ENCODE measurements around the gene TPRG1.

The TPRG1 gene

DNA sequence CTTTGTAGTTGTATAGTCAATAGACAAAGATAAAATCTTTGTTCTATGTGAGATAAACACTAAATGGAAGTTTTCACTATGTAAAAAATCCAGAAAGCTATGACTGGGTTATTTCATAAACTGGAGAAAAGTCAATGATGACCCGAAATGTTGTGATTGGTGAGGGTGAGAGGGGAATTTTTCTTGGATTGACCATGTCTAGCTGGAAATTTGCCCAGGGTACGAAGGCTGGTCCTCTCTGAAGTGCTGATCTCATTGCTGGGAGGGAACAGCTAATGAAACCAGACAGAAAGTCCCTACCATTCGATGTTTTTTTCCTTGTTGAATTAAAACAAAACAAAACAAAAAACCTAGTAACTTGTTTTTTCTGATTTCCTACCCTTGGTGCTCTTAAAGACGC is 14.3 kb downstream of the TPRG1 start:
- Histone ChIP-seq H3K27ac (ENCODE audit: poor library complexity, severe bottlenecking) (no peak overlapping the region), H3K27me3 (ENCODE audit: insufficient read depth, poor library complexity, severe bottlenecking) (no peaks in the 10 kb centered on the region), H3K36me3 (ENCODE audit: low read depth) (no peaks in the 10 kb centered on the region), H3K4me1 (ENCODE audit: insufficient read depth, poor library complexity, severe bottlenecking) (no peaks in the 10 kb centered on the region), H3K9me3 (ENCODE audit: severe bottlenecking) (peaks cover 3% of the 10 kb centered on the region), H3K4me3 (ENCODE audit: severe bottlenecking) (no peak overlapping the region)
- no peak for ATAC-seq (ENCODE audit: low read depth)
- TF ChIP-seq CTCF (IDR thresholded peaks at IDR 0.05; ENCODE audit: poor library complexity, severe bottlenecking) = no peak
- no peak for DNase-seq (ENCODE audit: low spot score)

- Histone ChIP-seq H3K36me3 (ENCODE audit: low read depth) (no peaks in the 10 kb centered on the region), H3K27ac (ENCODE audit: poor library complexity, severe bottlenecking) (no peak overlapping the region), H3K27me3 (ENCODE audit: insufficient read depth, poor library complexity, severe bottlenecking) (no peaks in the 10 kb centered on the region), H3K4me1 (ENCODE audit: insufficient read depth, poor library complexity, severe bottlenecking) (no peaks in the 10 kb centered on the region), H3K9me3 (ENCODE audit: severe bottlenecking) (no peaks in the 10 kb centered on the region), H3K4me3 (ENCODE audit: severe bottlenecking) (no peak overlapping the region)
- no peak for DNase-seq (ENCODE audit: low spot score)
- no peak for TF ChIP-seq CTCF (IDR thresholded peaks at IDR 0.05; ENCODE audit: poor library complexity, severe bottlenecking)
- no peak for ATAC-seq (ENCODE audit: low read depth)
Observed at GRCh38 chr3:189188466-189188865, 16.7 kb downstream of the TPRG1 start.

DNA sequence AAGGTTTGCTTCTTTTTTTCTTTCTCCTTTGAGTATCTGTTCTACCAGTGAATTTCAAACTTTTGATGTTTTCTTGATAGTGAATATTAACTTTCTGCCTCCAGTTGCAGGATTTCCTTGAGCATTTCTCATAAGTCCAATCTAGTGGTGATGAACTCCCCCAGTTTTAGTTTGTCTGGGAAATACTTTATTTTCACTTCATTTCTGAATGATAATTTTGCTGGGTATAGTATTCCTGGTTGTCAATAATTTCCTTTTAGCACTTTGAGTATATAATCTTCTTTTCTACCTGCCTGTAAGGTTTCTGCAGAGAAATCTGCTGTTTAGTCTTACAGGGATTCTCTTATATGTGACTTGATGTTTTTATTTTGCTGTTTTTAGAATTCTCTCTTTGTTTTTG is 21.0 kb downstream of the TPRG1 start:
- Histone ChIP-seq H3K36me3 (ENCODE audit: low read depth) (no peaks in the 10 kb centered on the region), H3K27me3 (ENCODE audit: insufficient read depth, poor library complexity, severe bottlenecking) (no peaks in the 10 kb centered on the region), H3K4me1 (ENCODE audit: insufficient read depth, poor library complexity, severe bottlenecking) (no peaks in the 10 kb centered on the region), H3K9me3 (ENCODE audit: severe bottlenecking) (peaks cover 4% of the 10 kb centered on the region), H3K27ac (ENCODE audit: poor library complexity, severe bottlenecking) (no peak overlapping the region), H3K4me3 (ENCODE audit: severe bottlenecking) (no peak overlapping the region)
- ATAC-seq (ENCODE audit: low read depth) = no peak
- TF ChIP-seq CTCF (IDR thresholded peaks at IDR 0.05; ENCODE audit: poor library complexity, severe bottlenecking) = no peak
- DNase-seq (ENCODE audit: low spot score) = no peak

DNA sequence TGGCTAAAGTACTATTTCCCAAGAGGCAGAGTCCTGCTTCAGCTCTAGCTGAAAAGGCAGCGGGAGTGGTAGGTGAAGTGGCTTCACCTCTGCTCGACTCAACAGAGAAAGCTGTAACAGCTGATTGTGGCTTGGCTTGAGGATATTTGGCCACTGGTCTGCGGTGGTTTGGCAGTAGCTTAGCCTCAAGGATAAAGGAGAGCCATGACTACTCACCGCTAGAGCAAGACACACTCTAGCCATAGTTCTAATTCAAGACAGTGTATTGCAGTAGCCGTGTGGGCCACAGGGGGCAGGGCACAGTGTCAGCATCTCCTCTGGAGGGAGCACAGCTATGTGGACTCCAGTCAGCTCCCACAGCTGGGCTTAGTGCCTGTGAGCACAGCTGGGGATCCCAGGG is 23.5 kb downstream of the TPRG1 start:
- no peak for DNase-seq (ENCODE audit: low spot score)
- no peak for ATAC-seq (ENCODE audit: low read depth)
- Histone ChIP-seq H3K36me3 (ENCODE audit: low read depth) (no peaks in the 10 kb centered on the region), H3K9me3 (ENCODE audit: severe bottlenecking) (peaks cover 4% of the 10 kb centered on the region), H3K27ac (ENCODE audit: poor library complexity, severe bottlenecking) (no peak overlapping the region), H3K4me3 (ENCODE audit: severe bottlenecking) (no peak overlapping the region), H3K4me1 (ENCODE audit: insufficient read depth, poor library complexity, severe bottlenecking) (no peaks in the 10 kb centered on the region), H3K27me3 (ENCODE audit: insufficient read depth, poor library complexity, severe bottlenecking) (no peaks in the 10 kb centered on the region)
- no peak for TF ChIP-seq CTCF (IDR thresholded peaks at IDR 0.05; ENCODE audit: poor library complexity, severe bottlenecking)

DNA sequence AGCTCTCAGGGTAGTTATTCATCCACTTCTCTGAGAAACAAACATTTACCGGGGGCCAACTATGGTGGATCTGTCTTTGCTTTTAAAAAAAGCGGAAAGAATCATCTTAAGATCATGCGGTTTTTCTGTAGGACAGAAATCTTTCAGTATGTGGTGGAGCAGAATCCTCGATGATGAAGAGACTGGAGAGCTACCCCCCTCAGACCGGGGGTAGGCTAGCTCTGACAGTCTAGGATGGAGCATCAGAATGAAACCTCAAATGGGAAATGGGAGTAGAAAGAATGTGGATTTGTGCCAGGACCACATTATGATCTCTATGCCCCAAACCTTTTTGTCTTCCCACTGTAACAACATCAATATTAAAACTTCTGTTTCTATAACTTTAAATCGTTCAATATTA is 30.3 kb downstream of the TPRG1 start:
- Histone ChIP-seq H3K27me3 (ENCODE audit: insufficient read depth, poor library complexity, severe bottlenecking) (no peaks in the 10 kb centered on the region), H3K4me3 (ENCODE audit: severe bottlenecking) (no peak overlapping the region), H3K36me3 (ENCODE audit: low read depth) (no peaks in the 10 kb centered on the region), H3K4me1 (ENCODE audit: insufficient read depth, poor library complexity, severe bottlenecking) (no peaks in the 10 kb centered on the region), H3K9me3 (ENCODE audit: severe bottlenecking) (no peaks in the 10 kb centered on the region), H3K27ac (ENCODE audit: poor library complexity, severe bottlenecking) (no peak overlapping the region)
- ATAC-seq (ENCODE audit: low read depth) (no peak), DNase-seq (ENCODE audit: low spot score) (no peak)
- TF ChIP-seq CTCF (IDR thresholded peaks at IDR 0.05; ENCODE audit: poor library complexity, severe bottlenecking) = no peak

Data from RWPE2 (cell line).